Kasumi-1 (cell line): ENCODE results near the gene RDH11.
A peak's percentile ranks its signal among the peaks of the same experiment; 100 is the strongest.
"Not testable (repeated sequence)": the region's sequence is repeated elsewhere in the genome, so short reads cannot be mapped to it uniquely, and the experiment has no call there.

Experiments used
- DNase-seq, 2 experiments: peaks; one replicate each; lab custom pipeline; 2025; lab: John Stamatoyannopoulos, UW

The RDH11 gene

DNA sequence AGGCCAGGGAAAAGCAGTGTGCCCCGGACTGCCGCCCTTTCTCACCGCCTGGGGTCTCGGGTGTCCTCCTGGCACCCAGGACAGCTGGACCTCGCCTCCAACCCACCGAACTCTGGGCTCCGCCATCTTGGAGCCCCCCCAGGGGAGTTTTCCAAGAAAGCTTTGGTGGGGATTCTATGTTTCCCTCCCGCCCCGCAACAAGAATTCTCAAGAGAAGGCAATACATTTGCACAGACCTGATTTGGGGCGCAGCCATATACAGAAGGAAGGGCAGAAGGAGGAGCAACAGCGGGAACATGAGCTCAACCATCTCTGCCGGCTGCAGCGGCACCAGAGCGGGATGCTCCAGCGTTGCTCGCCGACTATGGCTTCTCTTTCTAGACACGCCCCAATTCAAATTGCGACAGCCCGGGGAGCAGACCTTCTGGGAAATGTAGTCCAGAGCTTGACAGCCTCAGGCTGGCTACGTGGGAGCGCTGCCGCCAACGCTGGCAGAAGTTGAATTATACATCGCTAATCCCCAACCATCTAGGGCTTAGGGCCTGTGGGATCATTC is at the start of gene RDH11:
RDH11 (minus strand) TSS at position 371 of the 556 bp plus-strand sequence; CDS start at position 310, 61 bp downstream.
- peak; percentile 97 to 98 for DNase-seq

GRCh38 chr14:67744046-67744445 is 48.5 kb upstream of the RDH11 start:
- no peak for DNase-seq

- no peak for DNase-seq
These were observed 43.4 kb upstream of the RDH11 start for GRCh38 chr14:67738740-67739504.

- no peak for DNase-seq
These were observed 41.2 kb upstream of the RDH11 start for GRCh38 chr14:67736771-67737170.

DNA sequence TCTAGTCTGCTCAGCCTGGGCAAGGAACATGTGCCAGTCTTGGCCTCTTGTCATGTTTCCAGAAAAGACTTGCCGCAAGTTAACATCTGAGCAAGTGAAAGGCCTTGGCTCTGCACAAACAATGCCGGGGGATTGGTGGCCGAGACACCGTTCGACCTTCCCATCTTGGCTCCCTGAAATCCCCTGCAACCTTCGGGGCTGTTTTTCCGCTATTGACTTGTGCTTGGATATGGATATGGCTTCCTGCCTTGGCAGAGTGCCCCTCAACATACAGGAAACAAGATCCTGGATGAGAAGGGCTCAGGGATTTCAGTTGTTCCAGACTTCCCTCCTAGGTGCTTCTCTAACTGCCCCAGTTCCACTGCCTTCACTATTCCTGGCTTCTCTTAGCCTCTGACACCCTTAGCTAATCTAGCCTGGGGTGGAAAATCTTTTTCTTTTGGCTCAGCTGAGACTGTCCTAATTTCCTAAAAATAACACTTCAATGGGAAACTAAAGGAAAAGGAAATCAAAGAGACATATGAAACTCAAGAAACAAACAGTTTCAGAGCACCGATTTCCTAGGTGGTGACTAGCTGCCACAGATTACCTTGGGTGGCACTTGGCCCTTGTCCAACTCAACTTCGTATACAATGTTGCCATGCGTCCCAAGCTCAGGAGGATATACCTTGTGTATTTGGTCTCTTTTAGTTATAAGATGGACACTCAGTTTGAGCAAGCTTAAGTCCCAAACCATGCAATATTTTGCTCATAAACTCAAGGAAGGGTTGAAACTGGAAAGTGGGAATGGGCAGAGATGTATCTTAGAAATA is 40.0 kb upstream of the RDH11 start:
- DNase-seq = no peak

DNA sequence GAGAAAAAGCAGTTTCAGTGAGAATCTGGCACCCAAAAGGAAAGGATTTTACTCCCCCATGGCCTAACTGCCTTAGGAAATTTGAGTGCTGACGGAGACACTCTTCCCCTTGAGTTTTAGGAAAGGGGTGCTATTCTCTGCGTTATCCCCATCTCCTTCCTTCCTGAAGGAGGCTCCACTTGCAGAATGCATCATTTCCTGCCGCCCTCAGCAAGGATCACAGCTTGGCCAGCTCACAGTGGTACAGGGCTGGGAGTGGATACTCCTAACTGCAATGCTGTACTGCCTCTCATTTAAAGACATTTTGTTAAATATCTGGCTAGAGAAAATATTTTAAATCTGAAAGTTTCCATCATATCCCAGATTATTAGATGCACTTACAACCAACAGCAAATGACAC is 39.1 kb upstream of the RDH11 start:
- DNase-seq = no peak

DNA sequence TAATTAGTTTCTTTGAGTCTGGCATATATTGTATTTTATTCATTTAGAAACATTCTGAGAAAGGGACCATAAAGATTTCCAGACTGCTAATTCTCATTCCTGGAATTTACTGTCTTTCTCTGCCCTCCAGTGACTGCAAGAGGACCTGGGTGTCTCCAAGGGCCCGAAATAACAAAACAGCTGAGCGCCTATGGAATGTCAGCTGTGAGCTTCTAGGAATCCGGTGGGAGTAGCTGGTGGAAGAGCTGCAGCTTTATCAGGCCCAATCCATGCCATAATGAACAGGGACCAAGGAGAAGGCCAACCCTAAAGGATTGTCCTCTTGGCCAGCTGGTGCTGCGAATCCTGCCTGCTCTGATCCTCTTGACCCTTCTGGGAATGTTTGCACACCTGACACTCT is 38.1 kb upstream of the RDH11 start:
- DNase-seq = no peak

GRCh38 chr14:67729072-67729885 is 33.7 kb upstream of the RDH11 start:
- DNase-seq = no peak

DNA sequence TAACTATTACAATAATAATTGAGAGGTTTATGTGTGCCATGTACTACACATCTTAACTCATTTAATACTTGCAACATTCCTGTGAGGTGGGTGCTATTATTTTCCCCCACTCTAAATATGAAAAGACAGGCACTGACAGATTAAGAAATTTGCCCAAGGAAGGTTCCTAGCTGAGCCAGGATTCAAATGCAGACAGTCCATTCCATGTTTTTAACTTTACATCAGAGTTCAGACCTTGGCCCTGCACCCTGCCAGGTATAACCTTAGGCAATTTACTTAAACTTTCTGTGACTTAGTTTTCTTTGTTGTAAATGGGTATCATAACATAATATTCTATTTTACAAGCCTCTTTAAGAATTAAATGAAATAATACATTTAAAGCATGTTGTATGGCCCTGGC is 32.7 kb upstream of the RDH11 start:
- DNase-seq = no peak

DNA sequence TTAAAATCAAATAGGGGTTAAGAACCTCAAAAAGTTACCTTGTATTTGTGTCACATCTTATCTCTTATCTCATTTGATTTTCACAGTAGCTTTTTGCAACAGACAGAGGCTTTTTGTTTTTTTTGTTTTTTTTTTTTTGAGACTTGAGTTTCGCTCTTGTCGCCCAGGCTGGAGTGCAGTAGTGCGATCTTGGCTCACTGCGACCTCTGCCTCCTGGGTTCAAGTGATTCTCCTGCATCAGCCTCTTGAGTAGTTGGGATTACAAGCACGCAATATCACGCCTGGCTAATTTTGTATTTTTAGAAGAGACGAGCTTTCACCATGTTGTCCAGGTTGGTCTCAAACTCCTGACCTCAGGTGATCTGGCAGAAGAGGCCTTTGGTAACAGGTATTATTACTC is 31.8 kb upstream of the RDH11 start:
- no peak for DNase-seq

GRCh38 chr14:67725171-67725570 is 29.6 kb upstream of the RDH11 start:
- no peak for DNase-seq

GRCh38 chr14:67722293-67722692 is 26.7 kb upstream of the RDH11 start:
- peak; percentile 13 to 20 for DNase-seq

DNA sequence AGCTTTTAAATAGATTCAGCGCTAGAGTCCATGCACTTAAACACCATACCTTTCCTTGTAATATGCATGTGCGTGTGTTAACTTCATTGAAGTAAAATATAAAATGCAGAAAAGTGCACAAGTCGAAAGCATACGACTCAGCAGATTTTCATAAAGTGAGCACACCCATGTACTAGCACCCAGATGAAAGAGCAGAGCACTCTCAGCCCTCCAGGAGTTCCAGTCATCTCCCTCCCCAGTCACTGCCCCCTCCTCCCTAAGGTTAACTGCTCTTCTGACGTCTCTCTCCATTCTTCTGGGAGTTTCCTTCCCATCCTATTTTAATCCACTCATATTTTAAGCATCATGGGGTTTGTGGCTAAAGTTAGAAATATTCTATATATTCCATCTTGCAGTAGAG is 26.3 kb upstream of the RDH11 start:
- DNase-seq = no peak

- DNase-seq = no peak
These were observed 24.3 kb upstream of the RDH11 start for GRCh38 chr14:67719866-67720265.

DNA sequence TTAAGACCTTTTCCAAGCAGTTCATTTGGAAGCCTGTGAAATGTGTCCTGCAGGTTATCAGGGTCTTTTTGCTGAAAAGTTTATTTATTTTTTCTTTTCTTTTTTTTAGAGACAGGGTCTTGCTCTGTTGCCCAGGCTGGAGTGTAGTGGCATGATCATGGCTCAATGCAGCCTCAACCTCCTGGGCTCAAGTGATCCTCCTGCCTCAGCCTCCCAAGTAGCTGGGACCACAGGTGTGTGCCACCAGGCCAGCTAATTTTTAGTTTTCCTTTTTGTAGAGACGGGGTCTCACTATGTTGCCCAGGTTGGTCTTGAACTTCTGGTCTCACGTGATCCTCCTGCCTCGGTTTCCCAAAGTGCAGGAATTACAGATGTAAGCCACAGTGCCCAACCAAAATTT is 23.8 kb upstream of the RDH11 start:
- not testable (repeated sequence) for DNase-seq

DNA sequence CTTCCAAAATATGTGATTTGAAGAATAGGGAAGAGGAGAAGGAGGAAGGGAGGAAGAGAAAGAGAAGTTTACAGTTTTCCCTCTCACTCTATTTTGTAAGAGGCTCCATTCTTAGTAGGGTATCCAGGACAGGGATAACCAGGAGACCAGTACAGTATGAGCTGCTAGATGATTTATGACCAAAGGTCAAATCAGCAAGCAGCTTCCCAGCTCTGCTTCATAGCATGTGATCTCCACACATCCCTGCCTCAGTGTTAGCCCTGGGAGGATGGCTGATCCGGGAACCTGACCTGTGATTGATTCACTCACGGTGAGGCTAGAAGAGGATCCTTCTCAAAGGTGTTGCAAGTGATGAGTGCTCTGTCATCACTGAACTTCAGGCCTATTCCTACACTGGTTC is 22.7 kb upstream of the RDH11 start:
- DNase-seq = no peak

DNA sequence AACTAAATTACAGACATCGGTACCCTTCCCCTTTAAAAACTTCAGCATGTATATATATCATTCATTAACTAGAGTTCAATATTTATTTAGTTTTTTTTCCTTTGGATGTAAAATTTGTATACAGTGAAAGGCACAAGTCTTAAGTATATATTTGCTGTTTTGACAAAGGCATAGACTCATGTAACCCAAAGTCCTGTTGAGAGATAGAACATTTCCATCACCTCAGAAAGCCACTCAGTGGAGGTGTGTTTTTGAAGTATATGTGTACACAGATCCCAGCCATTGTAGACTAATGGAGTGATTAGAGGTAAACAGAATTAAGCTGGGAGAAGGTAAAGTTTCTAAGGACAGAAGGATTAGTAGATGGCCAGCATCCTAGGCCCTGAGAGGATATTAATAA is 21.5 kb upstream of the RDH11 start:
- no peak for DNase-seq

DNA sequence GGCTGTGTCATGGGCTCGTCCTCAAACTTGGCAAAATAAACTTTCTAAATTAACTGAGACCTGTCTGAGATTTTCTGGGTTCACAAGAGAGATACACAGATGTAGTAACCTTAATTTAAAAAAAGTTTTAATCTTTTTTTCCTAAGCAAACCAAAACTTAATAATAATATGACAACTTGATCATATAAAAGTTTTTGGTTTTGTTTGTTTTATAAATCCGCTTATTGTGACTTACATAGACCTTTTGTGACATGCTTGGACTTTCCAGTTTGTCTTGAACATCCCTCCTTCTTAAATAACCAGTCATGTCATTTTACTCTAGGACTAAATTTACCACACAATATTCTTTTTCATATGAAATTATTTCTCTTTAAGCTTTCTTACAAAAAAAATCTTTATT is 14.6 kb upstream of the RDH11 start:
- peak; percentile 8 to 11 for DNase-seq

DNA sequence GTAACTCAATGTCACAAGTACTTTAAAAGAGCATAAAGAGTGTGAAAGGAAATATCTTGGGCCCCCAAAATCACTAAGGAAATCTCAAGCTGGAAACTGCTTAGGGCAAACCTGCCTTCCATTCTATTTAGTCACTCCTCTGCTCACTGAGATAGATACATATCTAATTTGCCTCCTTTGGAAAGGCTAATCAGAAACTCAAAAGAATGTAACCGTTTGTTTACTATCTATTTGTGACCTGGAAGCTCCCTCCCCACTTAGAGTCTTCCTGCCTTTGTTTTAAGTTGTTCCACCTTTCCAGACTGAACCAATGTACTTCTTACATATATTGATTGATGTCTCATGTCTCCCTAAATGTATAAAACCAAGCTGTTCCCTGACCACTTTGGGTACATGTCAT is 14.2 kb upstream of the RDH11 start:
- not testable (repeated sequence) for DNase-seq

DNA sequence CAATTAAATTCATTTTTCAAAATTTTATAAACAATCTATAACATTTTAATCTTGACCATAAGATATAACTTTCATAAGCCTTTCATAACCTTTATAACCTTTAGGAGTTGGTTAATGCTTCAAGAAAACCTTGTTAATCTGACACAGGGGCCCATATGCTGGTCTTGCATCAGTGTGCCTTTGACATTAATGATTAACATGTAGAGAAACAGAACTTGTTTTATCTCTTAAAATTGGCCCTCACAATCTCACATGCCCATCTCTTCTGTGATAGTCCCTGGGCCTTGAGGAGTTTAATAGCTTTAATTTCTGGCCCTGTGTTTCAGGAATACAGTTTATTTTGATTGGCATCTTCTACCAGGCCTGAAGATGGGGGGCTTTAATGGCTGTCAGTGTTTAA is 13.8 kb upstream of the RDH11 start:
- DNase-seq = not testable (repeated sequence)

GRCh38 chr14:67705211-67705610 is 9.6 kb upstream of the RDH11 start:
- DNase-seq = no peak

DNA sequence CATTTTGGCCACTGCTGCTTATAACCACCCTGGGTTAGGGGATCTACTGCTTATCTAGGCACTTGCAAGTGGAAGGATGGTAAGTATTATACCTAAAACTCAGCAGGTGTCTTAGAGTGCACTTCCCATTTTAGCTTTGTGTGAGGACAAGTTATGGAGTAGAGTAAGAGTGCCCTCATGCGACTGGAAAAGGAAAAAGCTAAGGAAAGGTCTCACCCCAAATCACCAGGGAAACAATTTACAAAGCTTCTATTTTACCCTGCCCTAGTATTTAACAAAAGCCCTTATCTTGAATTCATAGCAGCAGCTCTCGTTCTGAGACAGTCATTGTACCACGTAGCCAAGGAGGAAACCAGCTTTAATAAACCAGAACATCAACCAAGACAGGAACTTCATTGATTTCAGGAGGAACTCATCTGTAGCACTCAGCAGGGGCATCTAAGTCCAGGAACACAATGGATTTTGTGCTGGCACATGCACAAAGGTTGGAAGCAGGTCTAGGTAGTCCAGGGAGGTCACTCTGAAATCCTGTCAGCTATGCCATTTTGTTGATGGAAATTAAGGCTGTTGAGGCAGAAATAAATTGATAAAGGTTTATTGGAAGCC is 9.0 kb upstream of the RDH11 start:
- DNase-seq = peak; percentile 83 to 91
